Adipocyte (in vitro differentiated cells): ENCODE measurements around the gene ANO4.

Experiments used
- DNase-seq: peaks from one replicate; pipeline ENCODE4 v3.0.0-alpha.2; 2015; ENCODE audit warnings: low read depth
- H3K27me3 ChIP-seq: replicated peaks from 2 replicates; pipeline ENCODE4 v1.7.0; 2013; ENCODE audit warnings: mild to moderate bottlenecking, low read length, moderate library complexity; ENCODE audit not compliant: control insufficient read depth, insufficient read depth
- H3K36me3 ChIP-seq: 2 replicates; pipeline ENCODE4 v1.7.0; 2013; ENCODE audit warnings: low read length, mild to moderate bottlenecking, moderate library complexity; ENCODE audit not compliant: control insufficient read depth, insufficient read depth, severe bottlenecking
- H3K4me1 ChIP-seq: 2 replicates; pipeline ENCODE4 v1.7.0; 2013; ENCODE audit warnings: mild to moderate bottlenecking, low read length, moderate library complexity; ENCODE audit not compliant: control insufficient read depth, insufficient read depth
- H3K4me3 ChIP-seq: 2 replicates; pipeline ENCODE4 v1.7.0; 2013; ENCODE audit warnings: mild to moderate bottlenecking, low read length, moderate library complexity
- H3K9ac ChIP-seq: 2 replicates; pipeline ENCODE4 v1.7.0; 2013; ENCODE audit warnings: mild to moderate bottlenecking, low read length, moderate library complexity
- H3K9me3 ChIP-seq: 2 replicates; pipeline ENCODE4 v1.7.0; 2013; ENCODE audit warnings: mild to moderate bottlenecking, low read length, moderate library complexity; ENCODE audit not compliant: control insufficient read depth

The ANO4 gene

GRCh38 chr12:100992194-100992593 is 197.6 kb downstream of the ANO4 start:
- Histone ChIP-seq H3K27me3 (no peaks in the 10 kb centered on the region), H3K9ac (no peak overlapping the region), H3K4me1 (peaks cover 12% of the 10 kb centered on the region), H3K4me3 (no peak overlapping the region), H3K36me3 (no peaks in the 10 kb centered on the region), H3K9me3 (no peaks in the 10 kb centered on the region)
- DNase-seq = no peak

- Histone ChIP-seq H3K9ac (no peak overlapping the region), H3K4me3 (no peak overlapping the region), H3K9me3 (no peaks in the 10 kb centered on the region), H3K36me3 (no peaks in the 10 kb centered on the region), H3K27me3 (no peaks in the 10 kb centered on the region), H3K4me1 (no peaks in the 10 kb centered on the region)
- DNase-seq = no peak
These were observed 199.4 kb downstream of the ANO4 start for GRCh38 chr12:100993916-100994450.

GRCh38 chr12:100995201-100995600 is 200.6 kb downstream of the ANO4 start:
- Histone ChIP-seq H3K9ac (no peak overlapping the region), H3K27me3 (no peaks in the 10 kb centered on the region), H3K4me1 (no peaks in the 10 kb centered on the region), H3K9me3 (no peaks in the 10 kb centered on the region), H3K36me3 (no peaks in the 10 kb centered on the region), H3K4me3 (no peak overlapping the region)
- peak; percentile 27 for DNase-seq

- Histone ChIP-seq H3K9ac (no peak overlapping the region), H3K4me1 (no peaks in the 10 kb centered on the region), H3K27me3 (no peaks in the 10 kb centered on the region), H3K4me3 (no peak overlapping the region), H3K36me3 (no peaks in the 10 kb centered on the region), H3K9me3 (no peaks in the 10 kb centered on the region)
- DNase-seq = no peak
These were observed 201.2 kb downstream of the ANO4 start for GRCh38 chr12:100995771-100996170.

- no peak overlapping the region for H3K9ac ChIP-seq
- no peaks in the 10 kb centered on the region for H3K36me3 ChIP-seq
- H3K4me3 ChIP-seq = no peak overlapping the region
- no peak for DNase-seq
- H3K4me1 ChIP-seq = no peaks in the 10 kb centered on the region
- H3K9me3 ChIP-seq = no peaks in the 10 kb centered on the region
- H3K27me3 ChIP-seq = no peaks in the 10 kb centered on the region
These were observed 207.1 kb downstream of the ANO4 start for GRCh38 chr12:101001669-101002068.

- H3K36me3 ChIP-seq = no peaks in the 10 kb centered on the region
- no peak overlapping the region for H3K4me3 ChIP-seq
- DNase-seq = no peak
- no peaks in the 10 kb centered on the region for H3K9me3 ChIP-seq
- H3K9ac ChIP-seq = no peak overlapping the region
- H3K4me1 ChIP-seq = no peaks in the 10 kb centered on the region
- no peaks in the 10 kb centered on the region for H3K27me3 ChIP-seq
These were observed 208.3 kb downstream of the ANO4 start for GRCh38 chr12:101002696-101003419.

GRCh38 chr12:101004898-101005297 is 210.3 kb downstream of the ANO4 start:
- H3K4me1 ChIP-seq = no peaks in the 10 kb centered on the region
- DNase-seq = no peak
- H3K9ac ChIP-seq = no peak overlapping the region
- no peak overlapping the region for H3K4me3 ChIP-seq
- no peaks in the 10 kb centered on the region for H3K36me3 ChIP-seq
- peaks cover 13% of the 10 kb centered on the region for H3K9me3 ChIP-seq
- no peaks in the 10 kb centered on the region for H3K27me3 ChIP-seq

GRCh38 chr12:101009274-101009673 is 214.7 kb downstream of the ANO4 start:
- Histone ChIP-seq H3K4me1 (no peaks in the 10 kb centered on the region), H3K27me3 (no peaks in the 10 kb centered on the region), H3K9ac (no peak overlapping the region), H3K36me3 (no peaks in the 10 kb centered on the region), H3K4me3 (no peak overlapping the region), H3K9me3 (peaks cover 13% of the 10 kb centered on the region)
- no peak for DNase-seq

- Histone ChIP-seq H3K9ac (no peak overlapping the region), H3K27me3 (no peaks in the 10 kb centered on the region), H3K9me3 (peaks cover 13% of the 10 kb centered on the region), H3K36me3 (no peaks in the 10 kb centered on the region), H3K4me3 (no peak overlapping the region), H3K4me1 (no peaks in the 10 kb centered on the region)
- DNase-seq = no peak
These were observed 216.3 kb downstream of the ANO4 start for GRCh38 chr12:101010896-101011295.

- Histone ChIP-seq H3K36me3 (no peaks in the 10 kb centered on the region), H3K27me3 (no peaks in the 10 kb centered on the region), H3K9ac (no peak overlapping the region), H3K4me3 (no peak overlapping the region), H3K4me1 (no peaks in the 10 kb centered on the region), H3K9me3 (peaks cover 8% of the 10 kb centered on the region)
- no peak for DNase-seq
These were observed 219.4 kb downstream of the ANO4 start for GRCh38 chr12:101013993-101014392.

GRCh38 chr12:101015044-101015443 is 220.5 kb downstream of the ANO4 start:
- H3K27me3 ChIP-seq = no peaks in the 10 kb centered on the region
- H3K4me1 ChIP-seq = no peaks in the 10 kb centered on the region
- no peaks in the 10 kb centered on the region for H3K9me3 ChIP-seq
- H3K36me3 ChIP-seq = no peaks in the 10 kb centered on the region
- DNase-seq = no peak
- no peak overlapping the region for H3K9ac ChIP-seq
- H3K4me3 ChIP-seq = no peak overlapping the region

- H3K27me3 ChIP-seq = no peaks in the 10 kb centered on the region
- no peak overlapping the region for H3K4me3 ChIP-seq
- no peak overlapping the region for H3K9ac ChIP-seq
- H3K36me3 ChIP-seq = no peaks in the 10 kb centered on the region
- peak; percentile 65 for DNase-seq
- peaks cover 15% of the 10 kb centered on the region for H3K4me1 ChIP-seq
- H3K9me3 ChIP-seq = no peaks in the 10 kb centered on the region
These were observed 224.0 kb downstream of the ANO4 start for GRCh38 chr12:101018540-101018939.
